ENCODE measurements around the gene UPF1.

Gene UPF1

GRCh38 chr19:18807861-18808331 lies 23.9 kb upstream of the UPF1 start:
- TF ChIP-seq MAX (IDR thresholded peaks at IDR 0.05) = no peak
- TF ChIP-seq TEAD4 (IDR thresholded peaks at IDR 0.05) = no peak
- no peak for TF ChIP-seq TCF12 (IDR thresholded peaks at IDR 0.05; ENCODE audit: low read depth)
- no peak for TF ChIP-seq YY1 (IDR thresholded peaks at IDR 0.05; ENCODE audit: low read depth)
- no peak for TF ChIP-seq TAF1 (IDR thresholded peaks at IDR 0.05; ENCODE audit: low read depth)
- TF ChIP-seq NFIC (IDR thresholded peaks at IDR 0.05) = no peak
- no peak for TF ChIP-seq FOXM1 (IDR thresholded peaks at IDR 0.05; ENCODE audit: borderline replicate concordance, low read depth)
- no peak for TF ChIP-seq CEBPB (IDR thresholded peaks at IDR 0.05)
- TF ChIP-seq CREB1 (IDR thresholded peaks at IDR 0.05; ENCODE audit: low read depth) = no peak

GRCh38 chr19:18809149-18809868 lies 22.4 kb upstream of the UPF1 start:
- no peak for TF ChIP-seq NFIC (IDR thresholded peaks at IDR 0.05)
- no peak for TF ChIP-seq FOXM1 (IDR thresholded peaks at IDR 0.05; ENCODE audit: borderline replicate concordance, low read depth)
- no peak for TF ChIP-seq USF1 (IDR thresholded peaks at IDR 0.05)
- TF ChIP-seq CEBPB (IDR thresholded peaks at IDR 0.05) = peak; percentile 83

- TF ChIP-seq CEBPB (IDR thresholded peaks at IDR 0.05) = 0 out of 2 replicates have a peak, but pooled peaks have one; percentile 4
These were observed 20.1 kb upstream of the UPF1 start for GRCh38 chr19:18811638-18812037.

- TF ChIP-seq NFIC (IDR thresholded peaks at IDR 0.05) (no peak), RAD21 (IDR thresholded peaks at IDR 0.05; ENCODE audit: low read depth) (peak; percentile 31; the same call in 1 of the 2 replicates), TEAD4 (IDR thresholded peaks at IDR 0.05) (no peak)
These were observed 17.7 kb upstream of the UPF1 start for GRCh38 chr19:18814063-18814462.

- no peak for TF ChIP-seq NFIC (IDR thresholded peaks at IDR 0.05)
- no peak for TF ChIP-seq RAD21 (IDR thresholded peaks at IDR 0.05; ENCODE audit: low read depth)
- no peak for TF ChIP-seq ZBTB7A (IDR thresholded peaks at IDR 0.05; ENCODE audit: low read depth)
- TF ChIP-seq YY1 (IDR thresholded peaks at IDR 0.05; ENCODE audit: low read depth) = no peak
- no peak for TF ChIP-seq EGR1 (IDR thresholded peaks at IDR 0.05)
- no peak for TF ChIP-seq TCF12 (IDR thresholded peaks at IDR 0.05; ENCODE audit: low read depth)
- no peak for TF ChIP-seq TAF1 (IDR thresholded peaks at IDR 0.05; ENCODE audit: low read depth)
- TF ChIP-seq CREB1 (IDR thresholded peaks at IDR 0.05; ENCODE audit: low read depth) = no peak
- TF ChIP-seq FOXM1 (IDR thresholded peaks at IDR 0.05; ENCODE audit: borderline replicate concordance, low read depth) = no peak
- no peak for TF ChIP-seq CEBPB (IDR thresholded peaks at IDR 0.05)
These were observed 16.1 kb upstream of the UPF1 start for GRCh38 chr19:18815673-18816072.

GRCh38 chr19:18817574-18817973 lies 14.2 kb upstream of the UPF1 start:
- TF ChIP-seq USF1 (IDR thresholded peaks at IDR 0.05) (no peak), FOXM1 (IDR thresholded peaks at IDR 0.05; ENCODE audit: borderline replicate concordance, low read depth) (no peak), TAF1 (IDR thresholded peaks at IDR 0.05; ENCODE audit: low read depth) (no peak), CEBPB (IDR thresholded peaks at IDR 0.05) (no peak), ZBTB7A (IDR thresholded peaks at IDR 0.05; ENCODE audit: low read depth) (no peak), REST (IDR thresholded peaks at IDR 0.05; ENCODE audit: low read depth) (no peak), CREB1 (IDR thresholded peaks at IDR 0.05; ENCODE audit: low read depth) (no peak), EGR1 (IDR thresholded peaks at IDR 0.05) (no peak), RAD21 (IDR thresholded peaks at IDR 0.05; ENCODE audit: low read depth) (no peak), YY1 (IDR thresholded peaks at IDR 0.05; ENCODE audit: low read depth) (no peak), MAX (IDR thresholded peaks at IDR 0.05) (no peak)

- TF ChIP-seq MAX (IDR thresholded peaks at IDR 0.05) = no peak
- TF ChIP-seq TCF12 (IDR thresholded peaks at IDR 0.05; ENCODE audit: low read depth) = no peak
- TF ChIP-seq FOXM1 (IDR thresholded peaks at IDR 0.05; ENCODE audit: borderline replicate concordance, low read depth) = no peak
- TF ChIP-seq YY1 (IDR thresholded peaks at IDR 0.05; ENCODE audit: low read depth) = no peak
- no peak for TF ChIP-seq ZBTB7A (IDR thresholded peaks at IDR 0.05; ENCODE audit: low read depth)
- TF ChIP-seq USF1 (IDR thresholded peaks at IDR 0.05) = no peak
- no peak for TF ChIP-seq NFIC (IDR thresholded peaks at IDR 0.05)
- TF ChIP-seq TAF1 (IDR thresholded peaks at IDR 0.05; ENCODE audit: low read depth) = no peak
- no peak for TF ChIP-seq RAD21 (IDR thresholded peaks at IDR 0.05; ENCODE audit: low read depth)
- no peak for TF ChIP-seq EGR1 (IDR thresholded peaks at IDR 0.05)
- no peak for TF ChIP-seq EP300 (IDR thresholded peaks at IDR 0.05; ENCODE audit: borderline replicate concordance)
- no peak for TF ChIP-seq TEAD4 (IDR thresholded peaks at IDR 0.05)
- no peak for TF ChIP-seq REST (IDR thresholded peaks at IDR 0.05; ENCODE audit: low read depth)
- TF ChIP-seq CEBPB (IDR thresholded peaks at IDR 0.05) = no peak
- TF ChIP-seq CREB1 (IDR thresholded peaks at IDR 0.05; ENCODE audit: low read depth) = no peak
These were observed 3.0 kb upstream of the UPF1 start for GRCh38 chr19:18828786-18829185.
